Tibial nerve (tissue), 4 donors: ENCODE data around the gene LTBP2.

Experiments
- EP300 ChIP-seq, 2 donors: sonication (generic); formaldehyde crosslinking; IDR thresholded peaks; one replicate each; pipeline ENCODE4 v1.6.1; 2017; ENCODE audit warnings: antibody characterized with exemption in 2 of 2, mild to moderate bottlenecking in 1 of 2
- POLR2A ChIP-seq, 2 donors: fragments of 450-650 bp; IDR thresholded peaks; one replicate each; pipeline ENCODE4 v1.6.1; 2017; ENCODE audit warnings: antibody characterized with exemption in 2 of 2, mild to moderate bottlenecking in 2 of 2, moderate library complexity in 2 of 2
- TF ChIP-seq, protein P1 (sequence below), 5 experiments: fragments of 200-600 bp in 3 of 5; fragments of 450-650 bp in 2 of 5; sonication (generic) in 3 of 5; IDR thresholded peaks; one replicate each; pipeline ENCODE4 v1.5.1; 2016 to 2019; ENCODE audit warnings: antibody characterized with exemption in 5 of 5, mild to moderate bottlenecking in 3 of 5, moderate library complexity in 2 of 5

DNA sequence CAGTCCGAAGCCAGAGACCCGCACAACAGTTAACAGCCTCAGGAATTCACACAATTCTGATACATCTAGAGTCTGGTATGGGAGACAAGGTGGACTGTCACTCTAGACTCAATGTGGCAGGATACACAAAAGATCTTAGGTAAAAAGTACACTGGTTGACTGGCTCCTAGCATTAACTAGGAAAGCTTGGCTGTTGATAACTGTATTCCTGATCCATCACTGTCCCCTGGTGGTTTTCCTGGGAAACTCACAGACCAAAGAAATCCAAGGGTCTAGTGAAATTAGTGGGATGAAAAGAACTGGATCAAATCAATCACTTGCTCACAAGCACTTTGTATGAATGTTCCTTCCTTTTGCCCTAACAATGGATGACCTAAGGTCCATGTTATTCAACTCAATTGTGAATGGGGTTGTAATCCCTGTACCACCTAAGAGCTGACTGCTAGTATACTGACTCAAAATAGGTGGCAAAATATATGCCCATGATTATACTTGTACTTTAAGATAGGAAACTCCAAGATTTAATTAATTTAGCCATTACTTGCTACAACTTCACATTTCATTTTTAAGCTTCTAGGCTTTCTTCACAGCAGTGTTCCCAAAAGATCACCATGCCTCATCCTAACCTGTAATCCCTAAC is 132.9 kb downstream of the LTBP2 start:
- no peak for TF ChIP-seq POLR2A (IDR thresholded peaks at IDR 0.05)
- TF ChIP-seq, protein P1, sequence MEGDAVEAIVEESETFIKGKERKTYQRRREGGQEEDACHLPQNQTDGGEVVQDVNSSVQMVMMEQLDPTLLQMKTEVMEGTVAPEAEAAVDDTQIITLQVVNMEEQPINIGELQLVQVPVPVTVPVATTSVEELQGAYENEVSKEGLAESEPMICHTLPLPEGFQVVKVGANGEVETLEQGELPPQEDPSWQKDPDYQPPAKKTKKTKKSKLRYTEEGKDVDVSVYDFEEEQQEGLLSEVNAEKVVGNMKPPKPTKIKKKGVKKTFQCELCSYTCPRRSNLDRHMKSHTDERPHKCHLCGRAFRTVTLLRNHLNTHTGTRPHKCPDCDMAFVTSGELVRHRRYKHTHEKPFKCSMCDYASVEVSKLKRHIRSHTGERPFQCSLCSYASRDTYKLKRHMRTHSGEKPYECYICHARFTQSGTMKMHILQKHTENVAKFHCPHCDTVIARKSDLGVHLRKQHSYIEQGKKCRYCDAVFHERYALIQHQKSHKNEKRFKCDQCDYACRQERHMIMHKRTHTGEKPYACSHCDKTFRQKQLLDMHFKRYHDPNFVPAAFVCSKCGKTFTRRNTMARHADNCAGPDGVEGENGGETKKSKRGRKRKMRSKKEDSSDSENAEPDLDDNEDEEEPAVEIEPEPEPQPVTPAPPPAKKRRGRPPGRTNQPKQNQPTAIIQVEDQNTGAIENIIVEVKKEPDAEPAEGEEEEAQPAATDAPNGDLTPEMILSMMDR (IDR thresholded peaks at IDR 0.05): peak; percentile 28 to 76 (median 42)
- TF ChIP-seq EP300 (IDR thresholded peaks at IDR 0.05): no peak
